ENCODE results near the gene CCR6.

Gene CCR6

DNA sequence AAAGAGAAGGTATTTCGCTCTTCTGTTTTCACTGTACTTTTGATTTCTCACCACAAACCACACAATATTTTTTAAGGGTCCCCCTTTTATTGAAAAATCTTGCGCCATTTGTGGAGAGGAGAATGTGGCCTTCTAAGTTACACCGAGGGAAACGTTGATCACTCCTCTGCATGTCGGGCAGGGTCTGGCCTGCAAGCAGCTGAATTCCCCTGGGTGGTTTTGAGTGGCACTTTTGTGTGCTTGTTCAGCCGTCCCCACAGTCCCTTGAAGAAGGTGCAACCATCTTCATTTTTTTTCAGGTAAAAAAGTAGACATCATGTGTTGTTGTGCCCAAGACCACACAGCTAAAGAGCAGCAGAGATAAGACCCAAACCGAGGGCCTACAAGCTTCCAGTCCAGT is 28.8 kb downstream of the CCR6 start:
- no peak for DNase-seq (ENCODE audit: low read depth, low spot score)
- TF ChIP-seq CTCF (IDR thresholded peaks at IDR 0.05; ENCODE audit: insufficient read depth, low read length, missing control alignments), result no peak
- ChIA-PET POLR2A (no interaction called here), CTCF (no interaction called here)
- no peak overlapping the region for H3K4me3 ChIP-seq (ENCODE audit: low read depth, low read length)

DNA sequence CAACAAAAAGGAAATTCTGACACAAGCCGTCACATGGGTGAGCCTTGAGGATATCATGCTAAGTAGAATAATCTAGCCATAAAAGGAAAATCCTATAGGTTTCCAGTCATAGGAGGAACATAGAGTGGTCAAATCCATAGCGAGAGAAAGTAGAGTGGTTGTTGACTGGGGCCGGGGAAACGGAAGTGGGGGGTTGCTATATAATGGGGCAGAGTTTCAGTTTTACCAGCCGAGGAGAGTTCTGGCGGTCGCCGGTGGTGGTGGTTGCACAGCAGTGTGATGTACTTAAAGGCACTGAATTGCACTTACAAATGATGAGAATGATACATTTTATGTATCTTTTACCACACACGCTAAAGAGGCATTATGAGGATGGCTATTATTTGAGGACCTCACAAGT is 30.0 kb downstream of the CCR6 start:
- H3K4me3 ChIP-seq (ENCODE audit: low read depth, low read length), result no peak overlapping the region
- POLR2A ChIA-PET, result no interaction called here
- CTCF ChIA-PET, result no interaction called here
- no peak for DNase-seq (ENCODE audit: low read depth, low spot score)
- TF ChIP-seq CTCF (IDR thresholded peaks at IDR 0.05; ENCODE audit: insufficient read depth, low read length, missing control alignments), result no peak

- no peak for DNase-seq (ENCODE audit: low read depth, low spot score)
- no peak overlapping the region for H3K4me3 ChIP-seq (ENCODE audit: low read depth, low read length)
- CTCF ChIA-PET, result no interaction called here
- no peak for TF ChIP-seq CTCF (IDR thresholded peaks at IDR 0.05; ENCODE audit: insufficient read depth, low read length, missing control alignments)
- POLR2A ChIA-PET, result no interaction called here
These were observed 30.6 kb downstream of the CCR6 start for GRCh38 chr6:167153521-167153959.

DNA sequence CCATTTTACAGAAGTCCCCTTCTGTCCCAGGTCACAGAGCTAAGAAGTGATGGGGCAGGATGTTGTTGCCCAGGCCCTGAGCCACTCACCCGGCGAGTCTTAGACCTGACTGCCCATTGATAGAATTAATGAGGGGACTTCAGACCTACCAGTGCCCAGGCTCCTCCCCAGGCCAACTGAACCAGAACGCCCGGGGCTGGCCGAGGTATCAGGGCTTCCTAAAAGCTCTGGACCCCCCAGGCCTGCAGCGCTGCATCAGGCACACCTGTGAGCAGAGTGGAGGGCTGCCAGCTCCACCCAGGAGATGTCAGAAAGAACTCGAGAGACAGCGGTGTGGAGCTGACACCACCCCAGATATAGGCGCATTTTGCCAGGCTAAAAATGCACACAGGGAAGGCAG is 31.4 kb downstream of the CCR6 start:
- TF ChIP-seq CTCF (IDR thresholded peaks at IDR 0.05; ENCODE audit: insufficient read depth, low read length, missing control alignments), result no peak
- ChIA-PET CTCF (no interaction called here), POLR2A (no interaction called here)
- DNase-seq (ENCODE audit: low read depth, low spot score), result no peak
- no peak overlapping the region for H3K4me3 ChIP-seq (ENCODE audit: low read depth, low read length)

GRCh38 chr6:167154895-167155294 is 32.0 kb downstream of the CCR6 start:
- TF ChIP-seq CTCF (IDR thresholded peaks at IDR 0.05; ENCODE audit: insufficient read depth, low read length, missing control alignments), result no peak
- no peak overlapping the region for H3K4me3 ChIP-seq (ENCODE audit: low read depth, low read length)
- ChIA-PET POLR2A (no interaction called here), CTCF (no interaction called here)
- no peak for DNase-seq (ENCODE audit: low read depth, low spot score)

GRCh38 chr6:167157414-167157813 is 34.5 kb downstream of the CCR6 start:
- CTCF ChIA-PET, result no interaction called here
- POLR2A ChIA-PET, result no interaction called here

More at GRCh38 chr6:167157414-167157813, 34.5 kb downstream of the CCR6 start:
- TF ChIP-seq CTCF (IDR thresholded peaks at IDR 0.05; ENCODE audit: insufficient read depth, low read length, missing control alignments), result no peak
- no peak overlapping the region for H3K4me3 ChIP-seq (ENCODE audit: low read depth, low read length)
- DNase-seq (ENCODE audit: low read depth, low spot score), result no peak
